HepG2 (cell line): ENCODE results near the gene SDC3. TPM values are rescaled to one million over a fixed set of nuclear protein-coding genes. Genes with fewer than 3 reads are reported as not detected.

Source experiments
- ATAC-seq: fragments of 200-7000 bp; cut with Tn5 transposase; 3 replicates; pipeline ENCODE4 v1.9.1; 2020; ENCODE audit warnings: mild to moderate bottlenecking, moderate library complexity
- BruUV-seq: library from RNA; stranded (reverse); fragments of 400-500 nt; replicated peaks from 2 replicates; lab custom pipeline; 2021; lab: Mats Ljungman, UMichigan
- CTCF ChIA-PET: fragments of 300-600 bp; formaldehyde crosslinking; extraction: SDS; loops from one replicate; lab custom pipeline; 2021; ENCODE audit warnings: low total read pairs, inconsistent platforms, low intra/inter-chr PET ratio; lab: Yijun Ruan, JAX
- POLR2A ChIA-PET: fragments of 350-600 bp; sonication (Branson Sonifier 250); formaldehyde crosslinking; loops from one replicate; lab custom pipeline; 2020; ENCODE audit warnings: antibody characterized with exemption, inconsistent platforms; lab: Yijun Ruan, JAX
- DNase-seq: peaks from one replicate; pipeline ENCODE4 v3.0.0-alpha.2; 2015; ENCODE audit warnings: low spot score
- FAIRE-seq: peaks from 3 replicates; lab custom pipeline; 2011; peaks lifted over from hg19 to GRCh38; lab: Jason Lieb, UNC
- H2AFZ ChIP-seq: one replicate; pipeline ENCODE4 v1.6.1; 2011; ENCODE audit warnings: low read length, inconsistent platforms
- H3K27ac ChIP-seq: fragments of 300-600 bp; 3 replicates; pipeline ENCODE4 v1.8.0; 2011; ENCODE audit warnings: mixed run types, mild to moderate bottlenecking, mixed read lengths, low read length, inconsistent platforms; ENCODE audit not compliant: insufficient read depth; ENCODE audit errors: extremely low read length
- H3K27me3 ChIP-seq, 2 experiments: fragments of 200-600 bp in 1 of 2; 2 replicates in 1 of 2; 3 replicates in 1 of 2; pipeline versions ENCODE4 v1.6.0 to v1.8.0; 2011; ENCODE audit warnings: low read length in 2 of 2, mild to moderate bottlenecking in 2 of 2, moderate library complexity in 2 of 2, inconsistent platforms in 1 of 2; ENCODE audit not compliant: insufficient read depth in 2 of 2, control insufficient read depth in 1 of 2
- H3K36me3 ChIP-seq, 2 experiments: fragments of 200-600 bp in 1 of 2; replicated peaks in 1 of 2; 2 replicates in 1 of 2; 3 replicates in 1 of 2; pipeline versions ENCODE4 v1.5.1 to v1.8.0; 2011; ENCODE audit warnings: low read length in 2 of 2, inconsistent platforms in 1 of 2; ENCODE audit not compliant: insufficient read depth in 2 of 2, control insufficient read depth in 1 of 2
- H3K4me1 ChIP-seq: 2 replicates; pipeline ENCODE4 v1.5.1; 2012; ENCODE audit warnings: low read length, inconsistent platforms; ENCODE audit not compliant: insufficient read depth
- H3K4me2 ChIP-seq: 2 replicates; pipeline ENCODE4 v1.6.0; 2011; ENCODE audit warnings: low read depth, low read length, inconsistent platforms
- H3K4me3 ChIP-seq, 3 experiments: fragments of 200-600 bp in 1 of 3; sonication (generic), shearing (Covaris generic) in 1 of 3; replicated peaks in 1 of 3; 2 replicates each; pipeline ENCODE4 v1.5.1; 2011 to 2016; ENCODE audit warnings: low read length in 3 of 3, inconsistent platforms in 2 of 3, low read depth in 2 of 3, mild to moderate bottlenecking in 2 of 3, control low read depth in 1 of 3, mixed read lengths in 1 of 3; ENCODE audit not compliant: insufficient read depth in 1 of 3
- H3K79me2 ChIP-seq: one replicate; pipeline ENCODE4 v1.6.1; 2011; ENCODE audit warnings: low read length, inconsistent platforms; ENCODE audit not compliant: insufficient read depth
- H3K9ac ChIP-seq: 2 replicates; pipeline ENCODE4 v1.6.0; 2011; ENCODE audit warnings: mild to moderate bottlenecking, low read depth, low read length, inconsistent platforms; ENCODE audit not compliant: insufficient read depth
- H3K9me3 ChIP-seq: 2 replicates; pipeline ENCODE4 v1.5.1; 2012; ENCODE audit warnings: mild to moderate bottlenecking, low read length
- H4K20me1 ChIP-seq: 2 replicates; pipeline ENCODE4 v1.6.0; 2011; ENCODE audit warnings: inconsistent platforms, mild to moderate bottlenecking, low read length, moderate library complexity; ENCODE audit not compliant: insufficient read depth
- AHDC1 ChIP-seq: sonication (generic); formaldehyde crosslinking; IDR thresholded peaks from 2 replicates; pipeline ENCODE4 v1.5.1; 2020; ENCODE audit warnings: mild to moderate bottlenecking, missing genetic modification reagents, borderline replicate concordance
- BRCA1 ChIP-seq: sonication (generic); formaldehyde crosslinking; IDR thresholded peaks from 2 replicates; pipeline ENCODE4 v1.4.0; 2020; ENCODE audit warnings: missing genetic modification reagents
- IKZF4 ChIP-seq: sonication (generic); formaldehyde crosslinking; IDR thresholded peaks from 2 replicates; pipeline ENCODE4 v1.5.1; 2020; ENCODE audit warnings: borderline replicate concordance, mild to moderate bottlenecking, low read depth, missing genetic modification reagents; ENCODE audit errors: not compliant biosample characterization
- NR2F6 ChIP-seq, 2 experiments: IDR thresholded peaks; 2 replicates each; pipeline ENCODE4 v1.6.1; 2016; ENCODE audit warnings: antibody characterized with exemption in 1 of 2, mild to moderate bottlenecking in 1 of 2
- TCF7 ChIP-seq: sonication (generic); IDR thresholded peaks from 2 replicates; pipeline ENCODE4 v1.6.1; 2016; ENCODE audit warnings: antibody characterized with exemption, low read depth
- ZBTB38 ChIP-seq: sonication (generic); formaldehyde crosslinking; IDR thresholded peaks from 2 replicates; pipeline ENCODE4 v1.5.1; 2020; ENCODE audit warnings: mild to moderate bottlenecking, missing genetic modification reagents
- ZNF431 ChIP-seq: sonication (generic); formaldehyde crosslinking; IDR thresholded peaks from 2 replicates; pipeline ENCODE4 v1.9.0; 2022; ENCODE audit warnings: missing genetic modification reagents, low read depth, mild to moderate bottlenecking, borderline replicate concordance
- ZNF547 ChIP-seq: sonication (generic); formaldehyde crosslinking; IDR thresholded peaks from 2 replicates; pipeline ENCODE4 v1.5.1; 2020; ENCODE audit warnings: mild to moderate bottlenecking, missing genetic modification reagents
- ZNF549 ChIP-seq: sonication (generic); formaldehyde crosslinking; IDR thresholded peaks from 2 replicates; pipeline ENCODE4 v1.5.0; 2020; ENCODE audit warnings: missing genetic modification reagents
- WGBS: methylation state at CpG from one replicate; pipeline ENCODE4 v1.1.6; 2017; ENCODE audit warnings: low lambda C conversion rate; 5-methylcytosine and 5-hydroxymethylcytosine counted together
- in situ Hi-C: cut with HindIII; loops from 2 replicates; pipeline ENCODE4 v1.10.0; 2017; ENCODE audit warnings: low pct_unique_long_range_greater_than_20kb; ENCODE audit not compliant: extremely low pct_ligation_motif_present
- intact Hi-C: fragments of 100-400 bp; cut with micrococcal nuclease; formaldehyde crosslinking; loops from one replicate; pipeline ENCODE4 v1.10.0; 2022; ENCODE audit not compliant: unreplicated experiment
- polyA plus RNA-seq, 8 experiments: library from polyadenylated mRNA; depleted of rRNA in 3 of 8; stranded (reverse) in 7 of 8; unstranded in 1 of 8; fragments of >200 nt; fragmentation: Illumina TruSeq in 4 of 8; extraction: Trizol in 4 of 8; gene quantifications; 2 replicates each; pipeline versions ENCODE4 v1.2.1 to v1.2.3, GENCODE V29; 2011 to 2016; ENCODE audit warnings: low read depth in 4 of 8, missing spikeins in 1 of 8, mixed read lengths in 1 of 8; ENCODE audit not compliant: insufficient read depth in 1 of 8
- total RNA-seq, 5 experiments: library from RNA; depleted of rRNA; stranded (reverse); fragments of >200 nt; fragmentation: Illumina TruSeq; extraction: Trizol; gene quantifications; 2 replicates each; pipeline ENCODE4 v1.2.3, GENCODE V29; 2016; ENCODE audit warnings: low read depth in 1 of 5

Gene SDC3
- total and polyA plus RNA-seq, 2 of the 13 experiments (the other 11 are each of a cell fraction or from before 2014, with no cell fraction given), result 0.49 to 0.84 TPM

DNA sequence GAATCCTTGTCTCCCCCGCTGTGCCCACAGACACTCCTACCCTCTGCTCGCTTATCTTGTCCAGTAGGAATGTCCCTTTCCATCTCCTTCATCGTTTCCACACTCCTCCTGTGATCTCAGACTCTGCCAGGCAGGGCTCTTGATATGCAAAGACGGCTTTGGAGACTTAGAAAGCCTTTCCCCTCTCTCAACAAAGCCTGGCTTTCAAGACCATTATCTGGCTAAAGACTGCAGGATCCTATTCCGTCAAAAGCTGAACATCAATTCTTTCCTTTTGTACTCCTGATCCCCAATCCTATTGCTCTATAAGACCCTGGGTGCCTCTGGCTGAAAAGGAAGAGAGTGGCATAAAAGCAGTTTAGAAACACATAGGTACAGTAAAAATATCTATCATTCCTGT is 63.9 kb downstream of the SDC3 start:
- Histone ChIP-seq H3K27ac (no peak overlapping the region), H3K4me3 (no peak overlapping the region), H4K20me1 (no peaks in the 10 kb centered on the region), H2AFZ (no peak overlapping the region), H3K9me3 (no peaks in the 10 kb centered on the region), H3K36me3 (no peaks in the 10 kb centered on the region), H3K9ac (no peak overlapping the region), H3K4me1 (peaks cover 31% of the 10 kb centered on the region), H3K79me2 (no peaks in the 10 kb centered on the region), H3K4me2 (no peak overlapping the region), H3K27me3 (peaks cover 0 to 18% of the 10 kb centered on the region in 2 experiments; a peak in 1 of 5 replicates)
- FAIRE-seq, result no peak
- BruUV-seq, result no TSS peak
- DNase-seq, result no peak
- WGBS, result 21% methylated on average over 5 of the region's 5 CpGs
- ATAC-seq, result no peak
- POLR2A ChIA-PET, result no interaction called here
- in situ Hi-C loops (no loop called here), intact Hi-C loops (no loop called here)
- TF ChIP-seq BRCA1 (CRISPR knock-in tag) (no peak), ZNF547 (no peak), TCF7 (no peak), AHDC1 (no peak), ZNF431 (CRISPR knock-in tag) (no peak), ZNF549 (no peak), IKZF4 (CRISPR knock-in tag) (no peak), ZBTB38 (no peak), NR2F6 (IDR thresholded peaks at IDR 0.05) (no peak), NR2F6 (CRISPR knock-in tag; IDR thresholded peaks at IDR 0.05) (no peak)
- CTCF ChIA-PET, result no interaction called here
